Globus pallidus (tissue), 1 donor: ENCODE data around the gene GALNT16.

Source experiments
- DNase-seq: peaks from one replicate; pipeline ENCODE4 v3.0.0-alpha.2; 2015; ENCODE audit warnings: low spot score

Gene GALNT16

DNA sequence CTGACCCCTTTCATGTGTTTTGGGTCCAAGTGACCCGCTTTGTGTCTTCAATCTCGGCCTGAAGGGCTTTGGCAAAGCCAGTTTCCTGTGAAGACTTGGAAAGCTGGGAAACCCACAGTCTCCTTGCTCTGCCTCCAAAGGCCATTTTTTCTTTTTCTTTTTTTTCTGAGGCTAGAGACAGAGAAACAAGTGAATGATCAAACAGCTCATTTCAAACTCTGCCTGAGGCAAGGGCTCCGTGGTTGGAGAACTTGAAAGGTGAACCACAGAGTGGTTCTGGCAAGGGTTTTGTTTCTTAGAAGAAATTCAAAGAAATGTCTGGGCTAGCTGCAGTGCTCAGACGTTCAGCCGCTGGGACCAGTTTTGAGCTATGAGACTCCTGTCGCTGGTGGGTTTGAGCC lies 75.4 kb downstream of the GALNT16 start:
- DNase-seq, result no peak

DNA sequence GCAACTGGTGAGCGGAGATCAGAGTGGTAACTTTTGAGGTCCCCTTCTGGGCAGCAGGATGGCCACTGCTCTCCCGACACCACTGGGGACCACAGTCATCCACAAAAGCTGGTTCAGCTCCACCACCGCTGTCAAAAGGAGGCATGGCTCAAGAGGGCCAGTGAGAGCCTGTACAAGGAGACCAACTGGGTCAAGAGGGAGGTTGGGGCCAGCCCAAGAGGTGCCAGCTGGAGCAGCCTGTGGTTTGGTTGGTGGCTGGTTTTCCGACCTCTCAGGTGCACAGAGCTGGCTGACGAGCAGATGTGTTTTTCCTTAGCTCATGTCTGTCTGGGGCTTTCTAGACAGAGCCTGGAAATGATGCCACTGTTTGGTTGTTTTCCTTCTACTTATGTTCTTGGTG lies 78.0 kb downstream of the GALNT16 start:
- no peak for DNase-seq

DNA sequence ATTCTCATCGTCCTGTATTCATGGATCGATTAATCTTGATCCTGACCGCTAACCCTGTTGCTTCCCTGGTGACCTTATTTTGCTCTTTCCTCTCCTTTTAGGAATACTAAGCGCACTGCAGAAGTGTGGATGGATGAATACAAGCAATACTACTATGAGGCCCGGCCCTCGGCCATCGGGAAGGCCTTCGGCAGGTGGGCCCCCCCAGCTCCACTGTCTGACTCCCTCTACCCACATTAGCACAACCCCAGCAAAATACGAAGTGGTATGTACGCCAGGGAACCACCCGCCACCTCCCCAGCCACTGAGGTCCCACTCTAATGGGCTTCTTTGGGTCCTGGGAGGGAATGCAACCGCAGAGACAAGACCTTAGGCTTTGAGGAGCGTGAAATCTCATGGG lies 79.5 kb downstream of the GALNT16 start:
- DNase-seq, result no peak

DNA sequence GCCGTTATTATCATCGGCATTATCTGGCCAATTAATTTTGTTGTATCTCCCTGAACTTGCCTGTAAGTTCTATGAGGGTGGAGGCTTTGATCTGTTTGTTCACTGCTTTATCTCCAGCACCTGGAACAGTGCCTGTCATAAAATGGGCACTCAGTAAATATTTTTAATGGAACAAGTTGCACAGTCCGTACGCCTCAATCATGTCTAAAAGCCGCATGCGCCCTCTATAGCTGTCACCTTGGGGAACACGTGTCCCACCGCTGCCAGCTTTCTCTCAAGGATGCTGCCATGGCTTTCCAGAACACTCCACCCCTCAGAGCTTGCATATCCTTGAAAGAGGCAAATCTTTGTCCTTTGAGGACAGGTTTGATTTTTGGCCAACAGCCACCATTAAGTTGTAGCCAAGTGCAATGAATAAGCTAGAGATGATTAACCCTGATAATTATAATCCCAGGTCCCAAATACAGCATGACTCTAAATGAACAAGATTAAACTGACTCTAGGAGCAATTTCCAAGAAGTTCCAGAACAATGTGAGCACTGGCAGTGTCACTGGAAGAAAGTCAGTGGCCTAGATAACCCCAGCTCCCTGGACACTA lies 83.1 kb downstream of the GALNT16 start:
- DNase-seq, result no peak

DNA sequence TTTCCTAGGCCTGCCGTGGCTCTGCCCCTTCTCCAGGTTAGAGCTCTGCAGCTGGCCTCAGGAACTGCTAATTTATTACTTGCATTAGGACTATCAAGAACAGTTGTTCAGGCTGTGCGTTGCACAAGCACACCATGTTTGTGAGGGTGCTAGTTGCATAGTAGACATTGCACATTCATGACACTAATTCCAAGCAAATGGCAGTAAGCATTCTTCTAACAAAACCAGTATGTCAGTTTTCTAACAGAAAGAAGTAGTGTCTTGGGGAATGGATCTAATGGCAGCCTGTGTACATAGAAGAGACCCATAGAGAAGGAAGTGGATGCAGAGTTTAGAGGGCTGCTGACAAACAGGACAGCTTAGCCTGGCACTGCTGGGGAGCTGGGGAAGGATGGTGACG lies 84.2 kb downstream of the GALNT16 start:
- DNase-seq, result no peak

DNA sequence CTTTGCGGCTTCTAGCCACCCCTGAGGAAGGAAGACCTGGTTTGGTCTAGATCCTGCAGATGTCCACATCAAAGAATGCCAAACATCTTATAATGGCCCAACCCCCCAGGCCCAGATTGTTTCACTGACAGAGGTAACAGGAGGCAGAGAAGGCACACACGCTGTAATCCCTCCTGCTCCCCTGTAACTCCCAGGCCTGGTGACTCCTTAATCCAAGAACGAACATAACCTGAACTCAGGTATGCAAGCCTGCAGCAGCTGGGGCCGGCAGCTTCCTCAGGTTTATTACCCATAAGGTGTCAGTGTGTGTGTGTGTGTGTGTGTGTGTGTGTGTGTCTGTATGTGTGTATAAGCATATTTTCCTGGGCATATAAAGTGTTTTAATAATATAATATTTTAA lies 85.4 kb downstream of the GALNT16 start:
- DNase-seq, result no peak

DNA sequence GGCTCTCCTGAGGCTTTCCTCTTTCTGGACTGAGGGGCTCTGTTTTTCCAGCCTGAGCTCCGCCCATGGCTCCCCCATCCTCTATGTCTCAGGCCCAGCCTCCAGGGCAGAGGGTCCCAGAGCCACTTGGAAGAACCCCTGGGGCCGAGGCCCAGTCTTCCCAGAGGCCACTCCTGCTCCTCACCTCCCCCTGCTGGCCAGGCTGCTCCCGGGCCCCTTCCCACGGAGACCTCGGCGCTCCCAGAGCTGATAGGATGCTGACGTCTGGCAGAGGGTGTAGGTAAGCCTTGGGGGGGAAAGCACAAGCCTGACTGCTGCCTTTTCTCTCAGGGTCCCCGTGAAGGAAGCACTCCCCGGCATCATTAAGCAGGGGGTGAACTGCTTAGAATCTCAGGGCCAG lies 86.8 kb downstream of the GALNT16 start:
- no peak for DNase-seq

DNA sequence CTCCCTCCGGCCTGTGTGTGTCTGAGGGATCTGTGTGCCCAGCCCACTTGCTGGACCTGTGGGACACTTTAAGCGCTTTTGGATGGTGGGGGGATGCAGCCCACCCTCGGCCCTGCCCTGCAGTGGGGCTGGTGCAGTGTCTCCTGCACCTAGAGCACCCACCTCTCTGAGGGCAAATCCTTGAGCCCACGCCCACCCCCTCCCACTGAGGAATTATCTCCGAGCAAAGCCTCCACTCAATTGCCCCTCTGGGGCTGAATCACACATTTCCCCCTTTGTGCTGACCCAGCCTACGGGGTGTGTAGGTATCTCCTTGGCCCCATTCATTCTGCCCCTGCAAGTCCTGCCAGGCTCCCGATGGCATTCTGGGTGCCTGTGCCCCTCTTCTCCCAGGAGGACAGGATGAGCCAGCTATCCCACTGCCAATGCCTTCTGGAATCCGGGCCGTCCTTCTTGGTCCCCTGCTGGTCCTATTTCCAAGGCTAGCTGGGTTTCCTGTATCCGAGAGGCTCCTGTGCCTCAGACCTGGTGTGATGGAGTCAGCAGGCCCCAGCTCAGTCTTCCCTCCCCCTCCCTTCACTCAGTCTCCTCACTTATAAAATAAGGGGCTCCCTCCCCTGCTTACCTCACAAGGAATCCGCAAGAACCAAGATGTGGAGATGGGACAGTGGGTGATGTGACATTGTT lies 89.3 kb downstream of the GALNT16 start:
- no peak for DNase-seq

DNA sequence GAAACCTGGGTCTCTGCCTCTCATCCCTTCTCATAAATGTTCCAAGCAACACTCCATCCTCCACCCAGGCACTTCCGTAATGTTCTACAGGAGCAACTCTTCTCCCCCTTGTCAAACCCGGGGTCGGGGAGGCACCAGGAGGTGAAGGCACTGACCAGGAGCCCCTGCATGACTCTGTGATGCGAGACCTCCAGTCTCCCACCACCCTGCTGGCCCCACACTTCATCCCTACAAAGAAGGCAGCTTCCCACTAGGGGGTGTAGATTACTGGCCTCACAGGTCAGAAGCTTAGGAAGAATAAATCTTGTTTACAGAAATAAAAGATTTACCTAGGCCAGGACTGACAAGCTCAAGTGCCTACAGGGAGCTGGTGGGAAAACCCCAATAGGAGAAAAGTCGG lies 90.9 kb downstream of the GALNT16 start:
- no peak for DNase-seq

DNA sequence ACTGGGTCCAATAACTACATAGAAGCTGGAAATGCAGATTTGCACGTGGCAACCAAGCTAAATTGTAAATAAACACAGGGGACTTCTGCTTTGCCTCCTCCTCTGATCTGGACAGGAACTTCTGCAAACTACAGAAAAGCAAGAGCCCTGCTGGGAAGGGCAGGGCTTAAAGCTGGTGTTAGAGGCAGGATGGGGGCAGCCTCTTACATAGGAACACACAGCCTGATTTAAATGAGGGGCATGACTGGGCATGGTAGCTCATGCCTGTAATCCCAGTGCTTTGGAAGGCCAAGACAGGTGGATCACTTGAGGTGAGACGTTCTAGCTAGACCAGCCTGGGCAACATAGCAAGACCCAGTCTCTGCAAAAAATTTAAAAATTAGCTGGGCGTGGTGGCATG lies 91.4 kb downstream of the GALNT16 start:
- DNase-seq, result no peak

DNA sequence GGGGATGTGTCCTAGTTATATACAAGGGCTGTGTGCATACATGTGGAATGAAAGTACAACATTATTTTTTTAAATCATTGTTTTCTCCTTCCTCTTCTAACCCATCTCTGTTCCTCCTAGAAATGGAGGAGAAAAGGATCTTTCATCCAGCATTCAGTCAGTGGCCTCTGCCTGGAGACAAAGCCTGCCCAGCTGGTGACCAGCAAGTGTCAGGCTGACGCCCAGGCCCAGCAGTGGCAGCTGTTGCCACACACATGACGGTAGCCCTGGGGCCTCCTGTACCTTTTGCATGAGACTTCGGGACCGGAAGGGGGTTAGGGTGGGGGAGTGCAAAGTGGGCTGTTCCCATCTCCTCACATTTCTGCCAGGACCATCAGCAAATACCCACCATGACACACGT lies 92.0 kb downstream of the GALNT16 start:
- no peak for DNase-seq

DNA sequence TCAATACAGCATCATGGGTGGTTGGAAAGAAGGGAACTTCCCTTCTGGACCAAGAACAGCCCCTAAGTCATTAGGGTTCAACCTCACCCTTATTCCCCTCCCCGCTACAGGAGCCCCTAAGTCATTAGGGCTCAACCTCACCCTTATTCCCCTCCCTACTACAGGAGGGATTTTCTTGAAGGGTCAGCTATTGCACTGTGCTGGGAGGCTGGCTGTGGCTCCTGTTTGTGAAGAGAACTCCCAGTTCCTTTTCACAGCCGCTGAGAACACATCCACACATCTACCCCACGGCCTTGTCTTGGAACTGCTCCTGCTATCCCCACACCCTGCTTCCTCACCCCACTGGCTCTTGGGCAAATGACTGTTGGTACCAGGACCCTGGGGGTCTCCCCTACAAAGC lies 93.2 kb downstream of the GALNT16 start:
- no peak for DNase-seq

DNA sequence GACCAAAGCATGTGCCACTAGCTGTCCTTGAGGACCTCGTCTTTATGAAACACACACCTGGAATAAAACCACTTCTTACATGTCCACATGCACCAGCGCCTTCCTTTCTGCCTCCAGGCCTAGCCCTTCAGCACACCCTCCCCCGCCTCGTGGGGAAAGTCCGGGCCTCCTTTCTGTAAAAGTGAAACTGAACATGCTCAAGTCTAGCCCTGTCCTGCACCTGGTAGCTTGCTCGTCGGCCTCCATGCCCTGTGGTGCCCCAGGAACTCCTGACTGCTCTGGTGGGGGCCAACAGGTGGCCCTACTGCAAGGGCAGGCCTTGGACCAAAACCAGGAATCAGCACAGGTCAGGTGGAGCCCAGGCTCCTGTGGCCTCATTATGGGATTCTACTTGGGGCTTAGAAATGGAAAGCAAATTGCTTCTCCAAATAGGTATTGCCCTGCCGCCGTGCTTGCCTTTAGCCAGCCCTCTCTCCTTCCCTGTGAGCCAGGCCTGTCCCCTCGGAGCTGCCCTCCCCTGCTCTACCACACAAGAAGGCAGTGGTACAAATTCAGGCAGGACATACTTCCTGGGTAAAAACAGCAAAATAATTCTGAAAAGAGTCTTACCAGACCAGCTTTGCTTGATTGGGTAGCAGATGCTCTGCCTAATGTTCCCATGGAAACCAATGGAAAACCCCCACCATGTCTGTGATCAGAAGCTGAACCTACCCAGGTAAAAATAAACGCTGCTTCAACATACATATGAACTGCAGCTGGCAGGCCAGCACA lies 94.6 kb downstream of the GALNT16 start:
- DNase-seq, result no peak

DNA sequence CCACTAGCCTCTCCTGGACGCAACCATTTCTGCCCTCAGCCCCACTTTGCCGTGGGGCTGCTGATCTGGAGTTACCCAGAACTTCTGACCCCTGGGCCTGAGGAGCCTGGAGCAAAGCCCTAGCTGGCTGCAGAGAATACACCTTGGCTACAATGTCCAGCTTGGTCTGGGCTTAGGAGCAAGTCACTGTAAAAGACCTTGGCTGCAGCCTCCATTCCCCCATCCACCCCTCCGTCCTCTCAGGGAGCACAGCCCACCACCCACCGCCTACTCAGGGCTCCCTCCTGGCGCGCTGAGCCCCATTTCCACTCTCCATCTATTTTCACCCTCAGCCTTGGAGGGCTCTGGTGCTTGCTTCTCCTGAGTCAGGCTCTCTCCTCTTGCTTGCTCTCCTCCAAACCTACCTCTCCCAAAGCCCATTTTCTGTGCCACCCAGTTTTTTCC lies 95.2 kb downstream of the GALNT16 start:
- DNase-seq, result no peak

DNA sequence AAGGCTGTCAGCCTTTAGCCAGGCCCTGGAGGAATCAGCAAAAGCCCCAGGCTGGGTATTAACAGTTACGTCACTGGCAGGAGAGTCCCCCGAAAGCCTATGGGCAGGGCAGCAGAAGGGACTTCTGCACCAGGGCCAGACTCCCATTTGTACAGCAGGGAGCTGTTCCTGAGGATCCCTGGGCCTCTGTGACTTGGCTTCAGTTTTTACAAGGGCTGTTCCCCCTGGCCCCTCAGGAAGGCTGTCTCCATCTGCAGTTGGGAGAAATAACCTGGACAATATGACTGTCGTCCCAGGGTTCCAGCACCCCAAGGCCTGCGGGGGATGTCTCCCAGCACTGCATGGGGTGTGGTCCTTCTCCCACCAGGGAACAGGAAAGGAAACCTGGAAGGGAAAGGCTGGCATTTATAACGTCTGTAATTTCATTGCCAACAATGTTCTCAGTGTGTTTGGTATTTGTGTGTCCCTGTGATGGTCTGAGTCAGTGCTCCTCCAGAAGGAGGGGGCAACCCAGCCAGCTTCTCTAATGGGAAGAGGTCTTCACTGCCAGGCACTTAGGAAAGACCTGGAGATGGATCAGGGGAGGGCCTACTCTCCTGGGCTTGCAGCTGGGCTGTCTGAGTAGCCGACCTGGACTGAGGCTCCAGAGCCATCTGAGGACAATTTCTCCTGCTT lies 95.8 kb downstream of the GALNT16 start:
- no peak for DNase-seq

DNA sequence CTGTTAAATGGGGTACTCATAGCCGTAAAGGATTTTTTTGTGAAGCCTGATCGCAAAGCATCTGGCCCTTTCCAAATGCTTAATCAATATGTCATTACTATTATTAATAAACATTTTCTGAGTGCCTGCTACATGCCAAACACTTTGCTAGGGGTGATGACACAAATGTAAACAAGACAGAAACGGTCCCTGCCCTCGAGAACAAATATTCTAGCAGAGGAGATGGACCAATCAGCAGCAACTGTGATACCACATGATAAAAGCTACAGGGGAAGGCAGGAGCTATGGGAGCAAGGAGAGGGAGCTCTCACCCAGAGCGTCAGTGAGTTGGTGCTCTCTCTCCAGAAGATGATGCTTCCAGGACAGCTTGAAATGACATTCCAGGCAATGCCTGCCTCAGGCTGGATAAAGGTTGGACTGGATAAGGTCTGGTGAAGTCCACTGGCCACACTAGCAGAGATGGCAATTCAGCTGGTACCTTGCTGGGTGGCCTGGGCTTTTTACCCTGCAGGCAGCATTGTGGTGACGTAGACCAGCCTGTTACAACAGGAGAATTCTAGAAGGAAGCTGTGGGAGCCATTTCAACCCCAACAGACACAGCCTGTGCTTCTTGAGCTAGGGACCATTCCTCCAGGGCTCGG lies 97.1 kb downstream of the GALNT16 start:
- no peak for DNase-seq

DNA sequence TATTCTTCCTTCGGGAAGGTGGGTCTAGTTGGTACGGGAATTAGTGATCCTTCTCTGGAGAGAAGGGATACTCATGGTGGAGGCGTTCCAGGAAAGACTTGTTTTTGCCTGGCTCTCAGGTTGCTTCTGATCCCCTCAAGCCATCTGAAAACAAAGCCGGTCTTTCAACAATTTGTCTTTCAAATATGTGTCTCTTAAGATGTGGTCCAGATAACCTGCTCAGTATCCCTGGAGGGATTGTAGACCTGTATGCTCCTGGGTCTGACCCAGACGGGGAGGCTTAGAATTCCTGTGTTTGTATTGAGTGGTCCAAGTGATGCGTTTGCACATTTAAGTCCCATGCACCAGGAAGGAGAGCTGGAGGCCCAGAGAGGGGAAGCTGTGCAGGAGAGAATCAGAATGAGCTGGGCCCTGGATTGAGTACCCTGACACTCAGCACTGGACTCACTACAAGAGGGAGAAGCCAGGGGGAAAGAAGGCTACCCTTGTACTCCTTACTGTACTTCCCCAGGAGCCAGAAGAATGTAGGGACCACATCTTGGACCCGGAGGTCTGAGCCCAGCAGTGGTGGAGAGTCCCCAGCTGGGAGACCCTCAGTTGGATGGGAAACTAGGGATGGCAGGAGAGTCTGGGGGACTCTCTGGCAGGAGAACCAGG lies 97.7 kb downstream of the GALNT16 start:
- DNase-seq, result no peak

DNA sequence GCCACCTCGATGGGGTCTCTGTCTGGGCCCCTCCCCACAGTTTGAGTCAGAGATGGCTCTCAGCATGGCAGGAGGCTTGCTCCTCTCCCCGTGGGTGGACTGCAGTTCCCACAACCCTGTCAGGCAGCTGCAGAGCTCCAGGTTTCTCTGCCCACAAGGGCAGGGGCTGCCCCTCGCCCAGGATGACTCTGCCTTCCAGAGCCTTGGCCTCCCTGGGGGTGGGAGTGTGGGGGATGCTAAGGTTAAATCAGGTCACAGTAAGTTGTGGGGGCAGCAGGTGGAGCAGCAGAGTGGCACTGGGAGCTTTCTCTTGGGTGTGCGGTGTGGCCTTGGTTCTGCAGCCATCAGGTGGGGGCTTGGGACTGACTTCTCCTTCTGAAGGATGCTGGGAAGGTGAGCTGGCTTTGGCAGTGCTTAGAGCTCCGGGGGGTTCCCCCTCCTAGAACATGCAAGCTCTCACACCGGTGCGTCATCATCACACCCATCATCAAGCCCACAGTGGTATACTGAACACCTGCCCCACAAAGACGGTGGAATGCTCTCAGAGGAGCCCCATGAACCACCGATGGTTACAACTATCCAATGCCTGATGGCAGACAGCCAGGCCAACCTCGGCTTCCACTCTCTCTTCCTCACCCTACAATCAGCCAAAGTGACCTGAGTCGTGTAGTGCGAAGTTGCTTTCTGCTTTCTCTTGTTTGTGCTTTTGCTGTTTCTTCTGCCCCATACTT lies 98.4 kb downstream of the GALNT16 start:
- DNase-seq, result no peak

DNA sequence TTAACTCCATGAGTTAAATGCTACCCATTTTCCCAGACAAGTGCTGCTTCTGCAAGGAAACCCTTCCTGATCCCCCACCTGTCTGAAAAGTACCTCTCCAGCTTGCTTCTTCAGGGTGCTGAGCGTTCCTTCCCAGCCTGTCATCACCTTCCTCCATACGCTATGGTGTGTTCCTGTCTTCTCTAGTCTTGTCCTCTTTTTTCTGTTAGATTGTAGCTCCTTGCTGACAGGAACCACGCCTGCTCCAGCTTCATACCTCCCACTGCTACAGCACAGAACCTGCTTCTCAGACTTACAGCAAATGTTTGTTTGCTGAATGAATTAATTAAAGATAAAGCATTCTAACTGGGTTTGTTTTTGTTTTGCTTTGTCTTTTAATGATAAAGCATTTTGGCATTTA lies 99.0 kb downstream of the GALNT16 start:
- DNase-seq, result no peak

DNA sequence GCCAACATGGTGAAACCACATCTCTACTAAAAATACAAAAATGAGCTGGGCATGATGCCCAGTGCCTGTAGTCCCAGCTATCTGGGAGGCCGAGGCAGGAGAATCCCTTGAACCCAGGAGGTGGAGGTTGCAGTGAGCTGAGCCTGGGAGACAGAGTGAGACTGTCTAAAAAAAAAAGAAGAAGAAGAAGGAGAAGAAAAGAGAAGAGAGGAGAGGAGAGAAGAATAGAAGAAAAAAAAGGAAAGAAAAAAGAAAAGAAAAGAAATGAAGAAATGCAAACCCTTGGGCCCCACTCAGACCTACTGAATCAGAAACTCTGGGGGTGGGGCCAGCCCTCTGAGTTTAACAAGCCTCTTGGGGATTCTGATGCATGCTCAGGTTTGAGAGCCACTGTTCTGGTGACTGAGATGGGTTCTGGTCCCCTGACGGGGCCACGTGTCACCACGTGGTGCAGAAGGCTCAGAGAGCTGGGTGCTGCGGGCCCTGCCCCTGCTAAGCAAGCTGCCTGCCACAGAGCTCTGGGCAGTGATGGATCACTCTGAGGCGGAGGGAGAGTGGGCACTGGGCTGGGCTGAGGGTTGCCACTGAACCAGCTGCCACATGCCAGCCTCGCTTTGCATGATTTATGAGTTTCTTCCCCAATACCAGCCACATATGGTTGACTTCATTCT lies 100.6 kb downstream of the GALNT16 start:
- no peak for DNase-seq

DNA sequence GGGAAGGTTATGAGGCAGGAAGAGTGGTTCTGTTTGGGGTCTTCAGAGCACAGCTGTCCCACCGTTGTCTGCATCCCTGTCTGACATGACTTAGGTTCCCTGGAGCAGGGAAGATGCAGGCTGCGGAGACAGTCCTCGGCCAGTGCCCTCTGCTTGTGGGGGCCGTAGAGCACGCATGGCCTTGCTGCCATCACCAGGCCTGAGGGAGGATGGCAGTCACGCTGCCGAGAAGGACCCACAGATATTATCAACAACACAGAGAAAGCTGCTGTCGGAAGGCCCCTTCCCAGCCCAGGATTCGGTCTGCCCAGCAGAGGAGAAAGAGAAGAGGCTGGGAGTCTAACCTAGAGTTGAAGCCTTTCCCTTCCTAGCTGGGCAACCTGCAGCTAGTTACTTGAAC lies 103.1 kb downstream of the GALNT16 start:
- peak; percentile 49 for DNase-seq
